HCT116 (cell line): ENCODE data around the gene GNAI3. TPM values are rescaled to one million over a fixed set of nuclear protein-coding genes. Genes with fewer than 3 reads are reported as not detected.

Source experiments
- ATAC-seq: fragments of 200-7000 bp; cut with Tn5 transposase; 2 replicates; pipeline ENCODE4 v1.9.1; 2020; ENCODE audit warnings: mild to moderate bottlenecking, moderate library complexity
- BruUV-seq: library from RNA; stranded (reverse); fragments of 400-500 nt; replicated peaks from 2 replicates; lab custom pipeline; 2021; lab: Mats Ljungman, UMichigan
- CTCF ChIA-PET: fragments of 300-600 bp; sonication (Branson Sonifier 250); formaldehyde crosslinking; loops from one replicate; lab custom pipeline; 2021; ENCODE audit warnings: antibody characterized with exemption; lab: Charles Lee
- POLR2A ChIA-PET: fragments of 300-600, 350-600 bp; sonication (Branson Sonifier 250); formaldehyde crosslinking; loops from one replicate; lab custom pipeline; 2021; ENCODE audit warnings: antibody characterized with exemption; lab: Charles Lee
- RAD21 ChIA-PET, 2 experiments: fragments of 300-600 bp; sonication (Branson Sonifier 250); formaldehyde crosslinking; loops; one replicate each; lab custom pipeline; 2023; ENCODE audit warnings: low total read pairs in 2 of 2; ENCODE audit not compliant: uncharacterized antibody in 2 of 2, unreplicated experiment in 2 of 2, low non-redundant PET in 1 of 2; lab: Charles Lee
- DNase-seq: peaks from one replicate; pipeline ENCODE4 v3.0.0-alpha.2; 2010; ENCODE audit warnings: low read depth, low spot score
- H2AFZ ChIP-seq: fragments of 200-600 bp; shearing (Covaris generic), sonication (generic); 2 replicates; pipeline ENCODE4 v1.6.1; 2017; ENCODE audit warnings: low read depth, mixed run types, mixed read lengths, antibody characterized with exemption, low read length; ENCODE audit not compliant: poor library complexity, severe bottlenecking
- H3K27ac ChIP-seq: 2 replicates; pipeline ENCODE4 v1.5.1; 2012; ENCODE audit warnings: low read depth, low read length
- H3K27me3 ChIP-seq: fragments of 200-600 bp; sonication (generic); 2 replicates; pipeline ENCODE4 v1.6.1; 2016; ENCODE audit warnings: mixed run types, low read length, mixed read lengths; ENCODE audit not compliant: insufficient read depth
- H3K36me3 ChIP-seq, 2 experiments: fragments of 200-500 bp in 1 of 2; fragments of 200-600 bp in 1 of 2; sonication (Bioruptor generic) in 1 of 2; sonication (generic) in 1 of 2; 2 replicates each; pipeline versions ENCODE4 v1.5.1 to v1.6.1; 2014 to 2016; ENCODE audit warnings: low read length in 2 of 2, inconsistent platforms in 1 of 2, mixed read lengths in 1 of 2, mixed run types in 1 of 2; ENCODE audit not compliant: insufficient read depth in 2 of 2, control insufficient read depth in 1 of 2
- H3K4me1 ChIP-seq, 2 experiments: fragments of 200-600 bp in 1 of 2; sonication (generic) in 1 of 2; 2 replicates each; pipeline versions ENCODE4 v1.5.1 to v1.6.1; 2012 to 2017; ENCODE audit warnings: low read length in 2 of 2, inconsistent platforms in 1 of 2, mild to moderate bottlenecking in 1 of 2, mixed read lengths in 1 of 2, mixed run types in 1 of 2, moderate library complexity in 1 of 2; ENCODE audit not compliant: insufficient read depth in 2 of 2, control insufficient read depth in 1 of 2
- H3K4me2 ChIP-seq: fragments of 200-600 bp; sonication (generic); 2 replicates; pipeline ENCODE4 v1.6.1; 2017; ENCODE audit warnings: mixed run types, low read length, mixed read lengths
- H3K4me3 ChIP-seq, 2 experiments: fragments of 200-600 bp in 1 of 2; sonication (generic) in 1 of 2; replicated peaks in 1 of 2; 2 replicates each; pipeline ENCODE4 v1.5.1; 2011 to 2016; ENCODE audit warnings: low read length in 2 of 2, control low read depth in 1 of 2, low read depth in 1 of 2, mild to moderate bottlenecking in 1 of 2, mixed read lengths in 1 of 2, mixed run types in 1 of 2
- H3K79me2 ChIP-seq: fragments of 200-600 bp; sonication (generic); 2 replicates; pipeline ENCODE4 v1.6.1; 2017; ENCODE audit warnings: mild to moderate bottlenecking, mixed run types, low read length, moderate library complexity, mixed read lengths; ENCODE audit not compliant: insufficient read depth
- H3K9ac ChIP-seq: fragments of 200-600 bp; sonication (generic); 2 replicates; pipeline ENCODE4 v1.6.1; 2016; ENCODE audit warnings: low read length, mixed read lengths
- H3K9me2 ChIP-seq: fragments of 200-600 bp; sonication (generic), shearing (Covaris generic); 2 replicates; pipeline ENCODE4 v1.6.1; 2017; ENCODE audit warnings: mixed run types, mild to moderate bottlenecking, moderate library complexity; ENCODE audit not compliant: insufficient read depth
- H3K9me3 ChIP-seq, 2 experiments: fragments of 200-500 bp in 1 of 2; fragments of 200-600 bp in 1 of 2; sonication (Bioruptor generic) in 1 of 2; sonication (generic) in 1 of 2; 2 replicates each; pipeline ENCODE4 v1.6.1; 2014 to 2017; ENCODE audit warnings: low read length in 2 of 2, mixed read lengths in 2 of 2, inconsistent platforms in 1 of 2, low read depth in 1 of 2, mild to moderate bottlenecking in 1 of 2, mixed run types in 1 of 2, moderate library complexity in 1 of 2; ENCODE audit not compliant: control insufficient read depth in 1 of 2, insufficient read depth in 1 of 2
- H4K20me1 ChIP-seq: fragments of 200-600 bp; sonication (generic), shearing (Covaris generic); 2 replicates; pipeline ENCODE4 v1.6.1; 2017; ENCODE audit warnings: mixed run types, mild to moderate bottlenecking, moderate library complexity; ENCODE audit not compliant: insufficient read depth
- CTCF ChIP-seq, 3 experiments: fragments of 200-600 bp in 1 of 3; sonication (generic) in 1 of 3; IDR thresholded peaks in 2 of 3; conservative IDR thresholded peaks in 1 of 3; 2 replicates each; pipeline ENCODE4 v1.5.1; 2012 to 2017; ENCODE audit warnings: low read depth in 2 of 3, low read length in 2 of 3, antibody characterized with exemption in 1 of 3, borderline replicate concordance in 1 of 3, control low read depth in 1 of 3, mild to moderate bottlenecking in 1 of 3, mixed read lengths in 1 of 3, mixed run types in 1 of 3, moderate library complexity in 1 of 3; ENCODE audit not compliant: insufficient read depth in 1 of 3
- EZH2 ChIP-seq: fragments of 200-600 bp; sonication (generic); IDR thresholded peaks from 2 replicates; pipeline ENCODE4 v1.6.1; 2017; ENCODE audit warnings: antibody characterized with exemption, mixed run types
- TCF7L2 ChIP-seq: IDR thresholded peaks from 2 replicates; pipeline ENCODE4 v1.7.0; 2011; ENCODE audit warnings: borderline replicate concordance, inconsistent platforms; ENCODE audit not compliant: insufficient read depth, insufficient read length; ENCODE audit errors: extremely low read depth
- ZNF274 ChIP-seq: fragments of 200-500 bp; sonication (Bioruptor generic); IDR thresholded peaks from 2 replicates; pipeline ENCODE4 v1.6.1; 2014; ENCODE audit warnings: mild to moderate bottlenecking, low read depth, low read length, inconsistent platforms
- intact Hi-C: fragments of 100-400 bp; cut with micrococcal nuclease; formaldehyde crosslinking; loops from 2 replicates; pipeline ENCODE4 v1.10.0; 2022
- total RNA-seq: library from RNA; stranded (reverse); gene quantifications from one replicate; pipeline ENCODE4 v1.2.1, GENCODE V29; 2021; ENCODE audit not compliant: unreplicated experiment

GNAI3 gene
- total RNA-seq, 1 experiment from 2014 or later, result 9.5 TPM

- Histone ChIP-seq H3K9ac (no peak overlapping the region), H3K4me1 (peaks cover 7 to 31% of the 10 kb centered on the region in 2 experiments), H3K9me3 (no peaks in the 10 kb centered on the region), H4K20me1 (no peaks in the 10 kb centered on the region), H3K4me2 (peak overlapping the region; percentile 46; the same call in 1 of the 2 replicates), H3K36me3 (no peaks in the 10 kb centered on the region), H2AFZ (no peak overlapping the region), H3K79me2 (no peaks in the 10 kb centered on the region), H3K27me3 (no peaks in the 10 kb centered on the region), H3K9me2 (no peaks in the 10 kb centered on the region), H3K27ac (no peak overlapping the region), H3K4me3 (no peak overlapping the region)
- no peak for DNase-seq
- ChIA-PET CTCF (no interaction called here), RAD21 (interaction anchor here in 1 of 2 experiments (0.7 kb wide), 1 partner anchor 28 kb away, joined by 3 read pairs; no protein-coding TSS in a partner anchor), POLR2A (no interaction called here)
- intact Hi-C loops, result no loop called here
- peak; percentile 11; the same call in 1 of the 2 replicates for ATAC-seq
- TF ChIP-seq CTCF (IDR thresholded peaks at IDR 0.05 in 2 of 3, conservative IDR thresholded peaks at IDR 0.05 in 1 of 3; ENCODE audit: borderline replicate concordance in 1 of 3, insufficient read depth in 1 of 3, low read depth in 2 of 3, low read length in 2 of 3) (no peak), ZNF274 (no peak), EZH2 (no peak), TCF7L2 (no peak)
- no TSS peak for BruUV-seq
These were observed 63.0 kb downstream of the GNAI3 start for GRCh38 chr1:109611308-109611990.
